SK-N-SH treated with all-trans-retinoic acid at 6 μM for 48 hours (cell line): ENCODE results near the gene LCE3C.

ENCODE experiments used
- ATAC-seq: fragments of 200-7000 bp; cut with Tn5 transposase; 3 replicates; pipeline ENCODE4 v1.9.1; 2020; ENCODE audit warnings: mild to moderate bottlenecking, moderate library complexity
- ARNTL ChIP-seq: fragments of 450-650 bp; formaldehyde crosslinking; IDR thresholded peaks from 2 replicates; pipeline ENCODE4 v1.5.0; 2020; ENCODE audit warnings: low read depth, mild to moderate bottlenecking, moderate library complexity, borderline replicate concordance
- BACH2 ChIP-seq: fragments of 250-450 bp; sonication (Bioruptor Pico); IDR thresholded peaks from 2 replicates; pipeline ENCODE4 v1.9.0; 2021; ENCODE audit warnings: mild to moderate bottlenecking, borderline replicate concordance
- CREB5 ChIP-seq: fragments of 250-450 bp; sonication (Bioruptor Pico); IDR thresholded peaks from 2 replicates; pipeline ENCODE4 v1.5.1; 2020; ENCODE audit warnings: low read depth, mild to moderate bottlenecking, moderate library complexity
- CSDC2 ChIP-seq: fragments of 250-450 bp; sonication (Bioruptor Pico); IDR thresholded peaks from 2 replicates; pipeline ENCODE4 v1.5.0; 2020; ENCODE audit warnings: mild to moderate bottlenecking, moderate library complexity
- CSRNP3 ChIP-seq: fragments of 250-450 bp; sonication (Bioruptor Pico); IDR thresholded peaks from 2 replicates; pipeline ENCODE4 v1.5.1; 2021; ENCODE audit warnings: mild to moderate bottlenecking, moderate library complexity
- GLIS3 ChIP-seq: fragments of 250-450 bp; sonication (Bioruptor Pico); IDR thresholded peaks from 2 replicates; pipeline ENCODE4 v1.5.0; 2020; ENCODE audit warnings: mild to moderate bottlenecking, moderate library complexity
- PATZ1 ChIP-seq: fragments of 250-450 bp; sonication (Bioruptor Pico); IDR thresholded peaks from 2 replicates; pipeline ENCODE4 v1.8.0; 2020; ENCODE audit warnings: mild to moderate bottlenecking, moderate library complexity, borderline replicate concordance
- POU6F1 ChIP-seq: fragments of 250-450 bp; sonication (Bioruptor Pico); IDR thresholded peaks from 2 replicates; pipeline ENCODE4 v1.8.0; 2021; ENCODE audit warnings: low read depth, mild to moderate bottlenecking, moderate library complexity, borderline replicate concordance
- RARB ChIP-seq: fragments of 250-450 bp; sonication (Bioruptor Pico); IDR thresholded peaks from 2 replicates; pipeline ENCODE4 v1.8.0; 2021; ENCODE audit warnings: mild to moderate bottlenecking, moderate library complexity
- SNAI2 ChIP-seq: fragments of 250-450 bp; sonication (Bioruptor Pico); IDR thresholded peaks from 2 replicates; pipeline ENCODE4 v1.5.0; 2020; ENCODE audit warnings: mild to moderate bottlenecking, moderate library complexity
- TCF4 ChIP-seq: fragments of 250-450 bp; sonication (Bioruptor Pico); IDR thresholded peaks from 2 replicates; pipeline ENCODE4 v1.8.0; 2021; ENCODE audit warnings: mild to moderate bottlenecking, moderate library complexity, borderline replicate concordance
- ZC3H10 ChIP-seq: fragments of 250-450 bp; sonication (Bioruptor Pico); IDR thresholded peaks from 2 replicates; pipeline ENCODE4 v1.5.1; 2021; ENCODE audit warnings: mild to moderate bottlenecking, moderate library complexity
- ZFP30 ChIP-seq: fragments of 450-650 bp; formaldehyde crosslinking; IDR thresholded peaks from 2 replicates; pipeline ENCODE4 v1.5.0; 2022; ENCODE audit warnings: mild to moderate bottlenecking, moderate library complexity
- ZNF565 ChIP-seq: fragments of 450-650 bp; formaldehyde crosslinking; conservative IDR thresholded peaks from 2 replicates; pipeline ENCODE4 v1.5.0; 2020; ENCODE audit warnings: low read depth, mild to moderate bottlenecking, moderate library complexity
- ZNF70 ChIP-seq: fragments of 450-650 bp; formaldehyde crosslinking; IDR thresholded peaks from 2 replicates; pipeline ENCODE4 v1.5.0; 2020; ENCODE audit warnings: mild to moderate bottlenecking, moderate library complexity
- ZNF8 ChIP-seq: fragments of 450-650 bp; formaldehyde crosslinking; IDR thresholded peaks from 2 replicates; pipeline ENCODE4 v1.5.0; 2020; ENCODE audit warnings: mild to moderate bottlenecking, moderate library complexity

The LCE3C gene

GRCh38 chr1:152622803-152623202 lies 22.8 kb downstream of the LCE3C start, which contains the start of gene LCE3A:
LCE3A (minus strand) TSS chr1:152623103; CDS start chr1:152623103, 0 bp downstream.
- no peak for TF ChIP-seq ZNF565 (CRISPR knock-in tag)
- no peak for TF ChIP-seq ARNTL
- TF ChIP-seq ZC3H10 (CRISPR knock-in tag) = no peak
- no peak for TF ChIP-seq TCF4 (CRISPR knock-in tag)
- TF ChIP-seq SNAI2 (CRISPR knock-in tag) = no peak
- ATAC-seq = peak; percentile 37; the same call in 2 of the 3 replicates

GRCh38 chr1:152623203-152623844 lies 23.3 kb downstream of the LCE3C start:
- TF ChIP-seq CREB5 (CRISPR knock-in tag) (no peak), ZNF8 (no peak), ZNF70 (CRISPR knock-in tag) (no peak), GLIS3 (CRISPR knock-in tag) (no peak), SNAI2 (CRISPR knock-in tag) (no peak), RARB (CRISPR knock-in tag) (no peak), CSDC2 (no peak), ZFP30 (CRISPR knock-in tag) (no peak)
- TF ChIP-seq, all 23 proteins: peak for 0

GRCh38 chr1:152626744-152627143 lies 26.7 kb downstream of the LCE3C start:
- no peak for TF ChIP-seq POU6F1 (CRISPR knock-in tag)
- no peak for TF ChIP-seq RARB (CRISPR knock-in tag)
- TF ChIP-seq ARNTL = no peak
- no peak for TF ChIP-seq PATZ1 (CRISPR knock-in tag)
- no peak for TF ChIP-seq GLIS3 (CRISPR knock-in tag)
- no peak for ATAC-seq

More at GRCh38 chr1:152623203-152623844, 23.3 kb downstream of the LCE3C start:
- peak; percentile 87 for ATAC-seq

GRCh38 chr1:152630596-152630995 lies 30.6 kb downstream of the LCE3C start:
- no peak for ATAC-seq
- TF ChIP-seq ZC3H10 (CRISPR knock-in tag) = no peak
- no peak for TF ChIP-seq CSDC2
- TF ChIP-seq ZNF565 (CRISPR knock-in tag) = no peak
- TF ChIP-seq BACH2 (CRISPR knock-in tag) = no peak
- no peak for TF ChIP-seq TCF4 (CRISPR knock-in tag)
- TF ChIP-seq RARB (CRISPR knock-in tag) = no peak
- no peak for TF ChIP-seq GLIS3 (CRISPR knock-in tag)
- TF ChIP-seq CREB5 (CRISPR knock-in tag) = no peak
- TF ChIP-seq ZFP30 (CRISPR knock-in tag) = no peak
- no peak for TF ChIP-seq PATZ1 (CRISPR knock-in tag)
- no peak for TF ChIP-seq CSRNP3 (CRISPR knock-in tag)
- TF ChIP-seq, all 23 proteins: peak for 0
